GM13976 (cell line): ENCODE data around the gene ANO9.

Experiments
- DNase-seq: peaks from one replicate; pipeline ENCODE4 v3.0.0; 2012; ENCODE audit warnings: low spot score
- CTCF ChIP-seq: IDR thresholded peaks from 2 replicates; pipeline ENCODE4 v1.5.1; 2012; ENCODE audit warnings: borderline replicate concordance, mild to moderate bottlenecking; ENCODE audit not compliant: insufficient read depth; ENCODE audit errors: extremely low read depth, missing control alignments, control extremely low read depth
- in situ Hi-C: fragments of 300-500 bp; cut with MboI; formaldehyde crosslinking; loops from one replicate; pipeline ENCODE4 v1.12.0; 2022; ENCODE audit warnings: low sequenced_read_pairs, mixed read lengths, inconsistent platforms; ENCODE audit not compliant: unreplicated experiment

ANO9 gene

GRCh38 chr11:447923-448731, 6.3 kb upstream of the ANO9 start:
- in situ Hi-C loops = no loop called here
- peak; percentile 98 for DNase-seq
- peak; percentile 82 for TF ChIP-seq CTCF

DNA sequence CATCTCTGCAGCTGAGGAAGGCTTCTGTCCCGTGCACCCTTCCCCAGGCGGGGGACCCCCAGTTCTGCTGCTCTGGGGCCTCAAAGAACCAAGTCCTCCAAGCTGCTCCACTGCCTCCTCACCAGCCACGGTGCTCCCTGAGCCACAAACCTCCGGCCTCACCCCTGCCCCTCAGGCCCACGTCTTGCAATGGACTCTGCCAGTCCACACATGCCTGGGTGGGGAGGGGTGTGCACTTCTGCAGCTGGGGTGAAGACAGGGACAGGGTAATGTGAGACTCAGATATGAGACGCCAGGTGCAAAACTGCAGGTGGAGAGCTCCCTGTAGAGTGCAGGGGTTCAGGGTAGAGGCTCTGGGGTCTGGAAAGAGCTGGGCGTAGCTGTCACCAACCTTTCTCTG, 5.1 kb upstream of the ANO9 start:
- DNase-seq = no peak
- in situ Hi-C loops = no loop called here
- no peak for TF ChIP-seq CTCF

DNA sequence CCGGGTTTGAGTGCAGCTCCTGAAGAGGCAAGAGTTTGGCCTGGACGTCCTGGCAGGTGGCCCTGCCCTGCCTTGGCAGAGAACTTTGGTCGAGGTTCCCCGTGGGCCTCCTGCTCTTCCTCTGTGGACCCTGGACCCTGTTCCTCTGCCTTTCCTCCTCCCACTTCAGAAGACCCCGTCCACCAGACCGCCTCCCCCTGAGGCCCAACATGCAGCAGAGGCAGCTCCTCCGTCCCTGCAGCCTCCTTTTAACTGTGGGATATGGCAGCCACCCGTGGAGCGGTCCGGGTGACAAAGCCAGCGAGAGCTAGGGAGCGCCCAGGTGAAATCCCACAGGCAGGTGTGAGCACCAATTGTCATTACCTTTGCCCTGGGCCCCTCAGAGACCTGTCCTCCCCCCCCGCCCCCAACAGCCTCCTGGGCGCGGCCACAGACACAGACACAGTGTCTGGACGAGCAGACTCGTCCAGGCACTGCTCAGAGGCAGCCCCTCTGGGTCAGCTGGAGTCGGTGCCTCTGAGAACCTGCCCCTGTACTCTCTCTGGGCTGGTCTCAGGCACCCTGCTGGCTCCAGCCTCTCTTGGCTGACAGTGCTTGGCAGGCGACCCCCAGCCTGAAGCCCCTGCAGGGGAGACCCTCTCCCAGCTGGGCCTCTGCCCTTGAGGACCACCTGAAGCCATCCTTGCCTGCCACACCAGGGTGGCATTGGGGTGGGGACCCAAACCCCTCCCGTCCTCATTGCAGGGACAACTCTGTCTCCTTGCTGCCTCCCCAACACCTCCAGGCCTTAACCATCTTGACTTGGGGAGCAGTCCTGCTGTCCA, 4.2 kb upstream of the ANO9 start:
- in situ Hi-C loops = no loop called here
- TF ChIP-seq CTCF = no peak
- DNase-seq = no peak

GRCh38 chr11:444396-445144, 2.8 kb upstream of the ANO9 start:
- in situ Hi-C loops = no loop called here
- no peak for DNase-seq
- no peak for TF ChIP-seq CTCF

GRCh38 chr11:443542-444199, 1.9 kb upstream of the ANO9 start:
- no peak for TF ChIP-seq CTCF
- no peak for DNase-seq
- in situ Hi-C loops = no loop called here

DNA sequence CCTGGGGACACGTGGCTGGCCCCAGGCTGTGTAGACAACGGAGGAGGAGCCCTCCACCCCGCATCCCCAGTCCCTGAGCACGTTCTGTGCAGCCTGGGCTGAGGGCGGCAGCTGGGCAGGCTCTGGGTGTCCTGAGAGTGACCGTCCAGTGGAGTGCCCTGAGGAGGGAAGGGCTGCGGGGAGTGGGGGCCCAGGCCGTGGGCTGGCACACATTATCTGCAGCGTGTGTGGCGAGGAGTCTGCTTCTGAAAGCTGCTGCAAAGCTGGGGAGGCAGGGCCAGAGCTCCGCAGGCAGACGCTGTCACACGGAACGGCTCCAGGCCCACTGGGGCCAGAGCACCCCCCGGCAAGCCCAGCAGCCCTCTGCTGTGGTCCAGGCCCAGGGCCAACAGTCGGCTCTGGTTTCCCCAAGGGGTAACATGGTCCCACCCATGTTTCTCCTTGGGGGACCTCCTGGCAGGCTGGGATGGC, 835 bp upstream of the ANO9 start:
- TF ChIP-seq CTCF = no peak
- in situ Hi-C loops = no loop called here
- no peak for DNase-seq
